IMR-90 (cell line): ENCODE data around the gene ATG14.

Source experiments
- CEBPB ChIP-seq: IDR thresholded peaks from 2 replicates; pipeline ENCODE4 v1.6.1; 2012; ENCODE audit warnings: low read depth, low read length, improper control_type of control experiment
- MAFK ChIP-seq: IDR thresholded peaks from 2 replicates; pipeline ENCODE4 v1.6.1; 2012; ENCODE audit warnings: low read depth, low read length, improper control_type of control experiment
- MAZ ChIP-seq: IDR thresholded peaks from 2 replicates; pipeline ENCODE4 v1.6.1; 2012; ENCODE audit warnings: low read depth, mild to moderate bottlenecking, low read length, improper control_type of control experiment, moderate library complexity, borderline replicate concordance
- POLR2A ChIP-seq: IDR thresholded peaks from 2 replicates; pipeline ENCODE4 v1.6.1; 2012; ENCODE audit warnings: mild to moderate bottlenecking, low read depth, low read length
- TF ChIP-seq, protein P1 (sequence below): conservative IDR thresholded peaks from 2 replicates; pipeline ENCODE4 v1.5.1; 2012; ENCODE audit warnings: mild to moderate bottlenecking, low read depth, low read length, improper control_type of control experiment

DNA sequence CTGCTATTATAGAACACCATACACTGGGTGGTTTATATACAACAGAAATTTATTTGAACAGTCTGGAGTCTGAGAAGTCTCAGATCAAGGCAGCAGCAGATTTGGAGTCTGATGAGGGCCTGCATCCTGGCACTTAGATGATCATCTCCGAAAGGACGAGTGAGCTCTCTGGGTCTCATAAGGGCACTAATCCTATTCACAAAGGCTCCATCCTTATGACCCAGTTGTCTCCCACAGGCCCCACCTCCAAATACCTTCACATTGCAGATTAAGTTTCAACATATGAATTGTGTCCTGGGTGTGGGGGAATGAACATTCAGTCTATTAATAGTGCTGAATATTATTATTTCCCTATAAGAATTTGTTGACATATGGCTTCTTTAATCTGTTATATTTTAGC, 86.8 kb downstream of the ATG14 start:
- TF ChIP-seq, protein P1, sequence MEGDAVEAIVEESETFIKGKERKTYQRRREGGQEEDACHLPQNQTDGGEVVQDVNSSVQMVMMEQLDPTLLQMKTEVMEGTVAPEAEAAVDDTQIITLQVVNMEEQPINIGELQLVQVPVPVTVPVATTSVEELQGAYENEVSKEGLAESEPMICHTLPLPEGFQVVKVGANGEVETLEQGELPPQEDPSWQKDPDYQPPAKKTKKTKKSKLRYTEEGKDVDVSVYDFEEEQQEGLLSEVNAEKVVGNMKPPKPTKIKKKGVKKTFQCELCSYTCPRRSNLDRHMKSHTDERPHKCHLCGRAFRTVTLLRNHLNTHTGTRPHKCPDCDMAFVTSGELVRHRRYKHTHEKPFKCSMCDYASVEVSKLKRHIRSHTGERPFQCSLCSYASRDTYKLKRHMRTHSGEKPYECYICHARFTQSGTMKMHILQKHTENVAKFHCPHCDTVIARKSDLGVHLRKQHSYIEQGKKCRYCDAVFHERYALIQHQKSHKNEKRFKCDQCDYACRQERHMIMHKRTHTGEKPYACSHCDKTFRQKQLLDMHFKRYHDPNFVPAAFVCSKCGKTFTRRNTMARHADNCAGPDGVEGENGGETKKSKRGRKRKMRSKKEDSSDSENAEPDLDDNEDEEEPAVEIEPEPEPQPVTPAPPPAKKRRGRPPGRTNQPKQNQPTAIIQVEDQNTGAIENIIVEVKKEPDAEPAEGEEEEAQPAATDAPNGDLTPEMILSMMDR: no peak
- no peak for TF ChIP-seq MAFK
- TF ChIP-seq POLR2A: no peak
- no peak for TF ChIP-seq CEBPB
- TF ChIP-seq MAZ: no peak
